ENCODE measurements around the gene SRRD.

The SRRD gene

GRCh38 chr22:26479792-26480610 is 3.7 kb upstream of the SRRD start:
- in situ Hi-C loops (cut with HindIII; ENCODE audit: low sequenced_read_pairs): no loop called here

DNA sequence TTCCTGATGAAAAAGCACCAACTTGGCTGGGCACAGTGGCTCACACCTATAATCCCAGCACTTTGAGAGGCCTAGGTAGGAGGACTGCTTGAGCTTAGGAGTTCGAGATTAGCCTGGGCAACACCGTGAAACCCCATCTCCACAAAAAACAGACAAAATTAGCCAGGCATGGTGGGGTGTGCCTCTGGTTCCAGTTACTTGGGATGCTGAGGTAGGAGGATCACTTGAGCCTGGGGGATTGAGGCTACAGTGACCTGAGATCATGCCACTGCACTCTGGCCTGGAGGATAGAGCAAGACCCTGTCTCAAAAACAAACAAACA is 3.1 kb upstream of the SRRD start:
- in situ Hi-C loops (cut with HindIII; ENCODE audit: low sequenced_read_pairs): no loop called here

GRCh38 chr22:26481112-26481693 is 2.5 kb upstream of the SRRD start:
- in situ Hi-C loops (cut with HindIII; ENCODE audit: low sequenced_read_pairs): no loop called here

DNA sequence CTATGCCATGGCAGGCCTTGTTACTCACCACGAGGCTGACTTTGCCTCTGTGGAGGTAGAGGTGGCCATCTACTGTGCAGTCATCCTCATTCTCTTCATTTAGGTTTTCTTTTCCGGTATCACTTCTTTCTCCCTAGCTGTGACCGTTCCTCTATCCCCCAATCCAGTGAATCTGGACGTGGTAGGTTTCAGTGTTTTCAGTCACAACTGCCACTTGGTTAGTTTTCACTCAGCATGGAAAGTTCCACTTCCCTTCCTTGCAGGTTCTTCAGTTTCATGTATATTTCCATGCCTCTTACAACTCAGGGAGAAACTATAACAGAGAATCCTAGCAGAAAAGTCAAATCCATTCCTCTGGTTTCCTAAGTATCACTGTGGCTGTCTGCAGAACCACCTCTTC is 2.0 kb upstream of the SRRD start:
- in situ Hi-C loops (cut with HindIII; ENCODE audit: low sequenced_read_pairs): no loop called here

- in situ Hi-C loops (cut with HindIII; ENCODE audit: low sequenced_read_pairs): no loop called here
Observed at GRCh38 chr22:26482161-26482560, 1.5 kb upstream of the SRRD start.

- in situ Hi-C loops (cut with HindIII; ENCODE audit: low sequenced_read_pairs): no loop called here
Observed at GRCh38 chr22:26483043-26483438, 636 bp upstream of the SRRD start.

GRCh38 chr22:26484360-26484706 is 656 bp downstream of the SRRD start:
- in situ Hi-C loops (cut with HindIII; ENCODE audit: low sequenced_read_pairs): no loop called here

DNA sequence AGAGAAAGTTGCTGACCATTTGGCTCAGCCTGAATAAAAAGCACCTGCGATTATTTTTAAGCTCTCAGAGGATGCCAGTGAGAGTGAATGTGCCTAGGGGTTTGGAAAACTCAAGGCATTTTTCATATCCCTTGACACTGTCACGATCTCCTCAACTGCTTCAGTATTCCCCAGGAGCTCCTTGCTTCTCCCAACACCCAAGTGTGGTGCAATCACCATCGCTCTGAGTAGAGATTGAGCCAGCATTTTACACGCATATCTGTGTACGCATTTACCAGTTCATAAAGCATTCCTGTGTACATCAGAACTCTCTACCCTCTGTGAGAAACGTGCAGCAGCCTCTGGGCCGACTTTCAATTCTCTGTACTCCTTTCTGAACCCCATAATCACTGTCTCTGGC is 1.3 kb downstream of the SRRD start:
- in situ Hi-C loops (cut with HindIII; ENCODE audit: low sequenced_read_pairs): no loop called here

- in situ Hi-C loops (cut with HindIII; ENCODE audit: low sequenced_read_pairs): no loop called here
Observed at GRCh38 chr22:26485806-26486390, 2.2 kb downstream of the SRRD start.

- in situ Hi-C loops (cut with HindIII; ENCODE audit: low sequenced_read_pairs): no loop called here
Observed at GRCh38 chr22:26486394-26486793, 2.7 kb downstream of the SRRD start.

DNA sequence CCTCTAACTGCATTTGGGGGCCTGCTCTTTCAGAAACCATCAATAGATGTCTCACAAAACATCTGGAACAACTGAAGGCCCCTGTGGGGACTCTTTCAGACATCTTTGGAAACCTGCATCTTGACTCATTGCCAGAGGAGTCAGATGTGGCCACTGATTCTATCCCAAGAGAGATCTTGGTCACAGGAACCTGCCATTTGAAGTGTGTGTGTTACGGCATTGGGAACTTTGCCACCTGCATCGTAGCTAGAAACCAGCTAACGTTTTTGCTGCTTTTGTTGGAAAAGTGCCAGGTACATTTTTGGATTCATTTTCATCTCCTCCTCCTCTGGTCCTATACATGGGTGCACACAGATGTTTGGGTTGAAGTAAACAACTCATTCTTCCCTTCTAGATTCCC is 4.3 kb downstream of the SRRD start:
- in situ Hi-C loops (cut with HindIII; ENCODE audit: low sequenced_read_pairs): no loop called here

DNA sequence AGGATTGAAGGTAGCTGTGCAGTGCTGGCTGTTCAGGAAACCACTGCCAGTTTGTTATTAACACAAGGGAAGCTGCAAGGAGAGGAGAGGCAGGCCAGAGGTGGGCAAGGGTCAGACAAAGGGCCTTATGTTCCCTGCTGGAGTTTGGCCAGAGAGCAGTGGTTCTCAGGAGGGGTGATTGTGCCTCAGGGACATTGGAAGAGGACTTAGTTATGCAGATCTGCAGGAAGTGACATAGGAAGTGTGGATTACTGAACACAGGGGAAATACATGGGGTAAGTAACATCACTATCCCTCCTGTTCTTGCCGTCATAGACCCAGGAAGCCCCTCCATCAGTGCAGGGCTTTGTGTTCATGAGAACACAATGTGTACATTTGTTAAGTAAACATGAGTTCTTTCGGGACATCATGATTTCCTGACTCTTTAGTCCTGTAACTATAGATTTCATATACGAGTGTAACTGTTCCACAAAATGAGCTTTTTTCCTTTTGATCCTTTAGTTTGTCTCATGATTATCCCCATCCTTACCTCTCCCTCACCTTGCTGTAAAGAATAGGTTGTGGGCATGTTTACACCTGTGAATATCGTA is 5.9 kb downstream of the SRRD start:
- in situ Hi-C loops (cut with HindIII; ENCODE audit: low sequenced_read_pairs): no loop called here

GRCh38 chr22:26492220-26492619 is 8.5 kb downstream of the SRRD start:
- in situ Hi-C loops (cut with HindIII; ENCODE audit: low sequenced_read_pairs): no loop called here

- in situ Hi-C loops (cut with HindIII; ENCODE audit: low sequenced_read_pairs): no loop called here
Observed at GRCh38 chr22:26494506-26494905, 10.8 kb downstream of the SRRD start.

DNA sequence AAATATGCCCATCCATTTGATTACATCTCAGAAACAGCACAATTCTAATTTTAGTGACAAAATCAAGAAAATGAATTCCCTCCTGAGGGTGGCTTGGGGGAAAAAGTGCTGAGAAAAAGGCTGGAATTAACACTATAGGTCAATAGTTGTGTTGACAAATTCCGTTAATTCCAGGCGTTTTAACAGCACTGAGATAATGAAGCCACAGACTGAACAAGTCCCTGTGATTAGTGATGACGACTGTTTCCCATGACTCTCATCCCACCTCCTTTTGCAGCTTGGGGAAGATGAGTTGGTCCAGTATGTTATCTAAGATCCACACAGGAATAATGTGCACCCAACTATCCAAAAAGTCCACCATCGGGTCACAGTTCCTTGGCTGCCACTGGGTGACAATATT is 12.8 kb downstream of the SRRD start:
- in situ Hi-C loops (cut with HindIII; ENCODE audit: low sequenced_read_pairs): no loop called here

DNA sequence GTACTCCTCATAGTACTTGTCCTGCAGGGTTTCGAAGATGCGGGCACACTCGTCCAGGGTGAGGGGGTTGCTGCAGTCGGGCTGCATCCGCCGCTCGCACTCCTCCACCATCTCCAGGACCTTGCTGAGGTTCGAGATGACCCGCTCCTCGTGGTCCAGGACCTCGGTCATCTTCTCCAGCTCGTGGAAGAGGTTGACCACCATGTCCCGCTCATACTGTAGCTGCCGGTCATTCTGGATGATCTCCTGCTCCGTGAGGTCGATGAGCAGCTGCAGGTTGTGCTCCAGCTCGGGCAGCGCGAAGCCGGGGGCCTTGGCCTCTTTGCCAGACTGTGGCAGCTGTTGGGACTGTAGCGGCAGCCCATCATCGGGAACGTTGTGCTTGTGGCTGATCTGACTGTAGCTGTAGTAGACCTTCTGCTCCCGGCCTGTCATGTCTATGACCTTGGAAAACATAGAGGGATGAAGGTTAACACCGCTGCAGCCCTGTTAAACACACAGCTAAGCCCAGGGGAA is 15.6 kb downstream of the SRRD start:
- in situ Hi-C loops (cut with HindIII; ENCODE audit: low sequenced_read_pairs): no loop called here

- in situ Hi-C loops (cut with HindIII; ENCODE audit: low sequenced_read_pairs): loop anchor here (10.0 kb wide), 2 partner anchors 87 to 103 kb away; no protein-coding TSS in a partner anchor
Observed at GRCh38 chr22:26501996-26502395, 18.3 kb downstream of the SRRD start.

DNA sequence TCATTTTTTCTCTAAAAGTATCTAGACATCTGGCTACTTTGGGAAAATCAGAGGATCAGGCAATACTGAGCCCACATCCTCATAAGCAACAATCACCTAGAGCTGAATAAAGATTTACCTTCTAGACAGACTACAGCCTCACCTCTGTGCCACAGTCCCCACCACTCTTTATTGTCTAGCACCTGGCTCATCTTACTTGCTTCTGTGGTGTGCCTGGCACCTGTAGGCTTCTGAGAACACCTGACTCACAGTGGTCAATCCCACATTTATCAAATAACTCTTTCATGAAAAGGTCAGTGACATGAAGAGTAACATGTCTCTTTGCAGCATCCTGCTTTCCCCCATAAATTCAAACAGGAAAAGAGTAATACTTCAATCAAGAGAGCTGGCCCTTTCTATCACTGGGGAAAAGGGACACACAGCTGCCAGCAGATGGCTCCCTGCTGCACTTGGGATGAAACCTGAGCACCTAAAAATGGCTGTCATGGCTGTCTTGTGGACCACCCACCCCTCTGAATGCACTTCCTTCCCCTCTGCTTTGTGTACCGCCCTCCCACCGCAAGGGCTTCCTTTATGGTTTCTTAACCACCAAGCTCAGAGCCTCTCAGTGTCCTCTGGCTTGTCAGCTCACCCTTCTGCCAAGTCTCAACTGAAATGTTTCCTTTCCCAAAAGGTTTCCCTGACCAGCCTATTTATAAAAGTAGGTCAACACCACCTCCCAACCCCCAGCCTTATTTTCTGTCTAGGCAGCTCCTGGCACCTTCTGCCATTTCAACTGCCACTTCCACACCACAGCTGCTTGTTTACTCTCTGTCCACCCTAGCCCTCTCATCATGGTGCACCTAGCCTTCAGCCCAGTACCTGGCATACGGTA is 19.2 kb downstream of the SRRD start:
- in situ Hi-C loops (cut with HindIII; ENCODE audit: low sequenced_read_pairs): loop anchor here (10.0 kb wide), 2 partner anchors 88 to 102 kb away; no protein-coding TSS in a partner anchor

DNA sequence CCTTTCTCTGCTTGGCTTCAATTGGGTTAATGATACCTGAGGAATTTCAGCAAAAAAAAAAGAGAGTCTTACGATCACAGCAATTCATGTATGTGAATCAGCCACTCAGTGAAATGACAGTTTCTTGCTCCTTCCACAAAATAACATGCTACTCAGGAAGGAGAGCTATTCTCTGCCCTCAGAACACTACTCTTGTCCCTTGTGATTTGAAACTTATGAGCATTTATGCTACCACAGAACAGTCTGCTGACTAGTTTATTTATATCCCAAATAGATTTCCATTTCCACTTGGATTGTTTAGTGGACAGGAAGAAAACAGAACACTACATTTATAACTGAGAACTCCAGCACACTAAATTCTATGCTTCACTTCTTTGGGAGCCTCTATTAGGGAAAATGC is 20.1 kb downstream of the SRRD start:
- in situ Hi-C loops (cut with HindIII; ENCODE audit: low sequenced_read_pairs): loop anchor here (10.0 kb wide), 2 partner anchors 89 to 101 kb away; no protein-coding TSS in a partner anchor

- in situ Hi-C loops (cut with HindIII; ENCODE audit: low sequenced_read_pairs): loop anchor here (10.0 kb wide), 2 partner anchors 93 to 97 kb away; no protein-coding TSS in a partner anchor
Observed at GRCh38 chr22:26508148-26508547, 24.5 kb downstream of the SRRD start.

All from endothelial cell of hepatic sinusoid (primary cell).